Astrocyte of the spinal cord (primary cell): ENCODE measurements around the gene TRAF5.
A peak's percentile ranks its signal among the peaks of the same experiment; 100 is the strongest.

Experiments used
- DNase-seq: peaks from one replicate; pipeline ENCODE4 v3.0.0; 2011; ENCODE audit warnings: low read depth, low spot score
- H3K4me3 ChIP-seq: 2 replicates; pipeline ENCODE4 v1.5.1; 2011; ENCODE audit warnings: low read depth, mild to moderate bottlenecking, low read length, moderate library complexity
- in situ Hi-C: cut with HindIII; loops from 2 replicates; pipeline ENCODE4 v1.10.0; 2017; ENCODE audit warnings: low sequenced_read_pairs
- TF ChIP-seq, protein P1 (sequence below): IDR thresholded peaks from 2 replicates; pipeline ENCODE4 v1.5.1; 2012; ENCODE audit warnings: low read depth, mild to moderate bottlenecking, low read length, inconsistent platforms

TRAF5 gene

GRCh38 chr1:211285196-211285595 is 41.4 kb upstream of the TRAF5 start:
- in situ Hi-C loops, result no loop called here

GRCh38 chr1:211287218-211287617 is 39.4 kb upstream of the TRAF5 start:
- TF ChIP-seq, protein P1, sequence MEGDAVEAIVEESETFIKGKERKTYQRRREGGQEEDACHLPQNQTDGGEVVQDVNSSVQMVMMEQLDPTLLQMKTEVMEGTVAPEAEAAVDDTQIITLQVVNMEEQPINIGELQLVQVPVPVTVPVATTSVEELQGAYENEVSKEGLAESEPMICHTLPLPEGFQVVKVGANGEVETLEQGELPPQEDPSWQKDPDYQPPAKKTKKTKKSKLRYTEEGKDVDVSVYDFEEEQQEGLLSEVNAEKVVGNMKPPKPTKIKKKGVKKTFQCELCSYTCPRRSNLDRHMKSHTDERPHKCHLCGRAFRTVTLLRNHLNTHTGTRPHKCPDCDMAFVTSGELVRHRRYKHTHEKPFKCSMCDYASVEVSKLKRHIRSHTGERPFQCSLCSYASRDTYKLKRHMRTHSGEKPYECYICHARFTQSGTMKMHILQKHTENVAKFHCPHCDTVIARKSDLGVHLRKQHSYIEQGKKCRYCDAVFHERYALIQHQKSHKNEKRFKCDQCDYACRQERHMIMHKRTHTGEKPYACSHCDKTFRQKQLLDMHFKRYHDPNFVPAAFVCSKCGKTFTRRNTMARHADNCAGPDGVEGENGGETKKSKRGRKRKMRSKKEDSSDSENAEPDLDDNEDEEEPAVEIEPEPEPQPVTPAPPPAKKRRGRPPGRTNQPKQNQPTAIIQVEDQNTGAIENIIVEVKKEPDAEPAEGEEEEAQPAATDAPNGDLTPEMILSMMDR, result no peak
- H3K4me3 ChIP-seq, result no peak overlapping the region
- in situ Hi-C loops, result no loop called here
- no peak for DNase-seq

More at GRCh38 chr1:211285196-211285595, 41.4 kb upstream of the TRAF5 start:
- H3K4me3 ChIP-seq, result no peak overlapping the region
- peak; percentile 84 for DNase-seq
- TF ChIP-seq, protein P1, result no peak

DNA sequence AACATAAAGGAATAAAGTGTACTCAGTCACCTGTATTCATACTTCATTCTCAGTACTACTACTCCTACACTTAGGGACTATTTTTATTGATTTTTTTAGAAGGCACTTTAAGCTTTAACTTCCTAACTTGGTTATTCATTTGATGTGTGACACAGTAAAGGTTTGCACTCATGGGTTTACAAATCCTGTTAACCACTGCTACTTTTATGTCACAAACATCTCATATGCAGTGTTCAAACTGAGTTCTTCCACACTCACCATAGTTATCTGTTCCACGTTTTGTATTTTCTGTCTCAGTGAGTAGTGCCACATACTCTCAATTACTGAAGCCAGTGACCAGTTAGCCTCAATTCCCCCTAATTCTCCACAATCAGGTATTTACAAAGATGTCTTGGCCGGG is 34.2 kb upstream of the TRAF5 start:
- TF ChIP-seq, protein P1, result no peak
- H3K4me3 ChIP-seq, result no peak overlapping the region
- in situ Hi-C loops, result no loop called here

GRCh38 chr1:211296396-211296795 is 30.2 kb upstream of the TRAF5 start:
- H3K4me3 ChIP-seq, result no peak overlapping the region
- in situ Hi-C loops, result no loop called here
- no peak for DNase-seq
- TF ChIP-seq, protein P1, result no peak

More for the DNA sequence above, 34.2 kb upstream of the TRAF5 start:
- DNase-seq, result no peak

GRCh38 chr1:211305044-211305443 is 21.6 kb upstream of the TRAF5 start:
- no peak overlapping the region for H3K4me3 ChIP-seq
- TF ChIP-seq, protein P1, result no peak
- in situ Hi-C loops, result no loop called here
- DNase-seq, result peak; percentile 39

GRCh38 chr1:211309617-211310016 is 17.0 kb upstream of the TRAF5 start:
- no peak for DNase-seq
- in situ Hi-C loops, result no loop called here
- no peak overlapping the region for H3K4me3 ChIP-seq
- TF ChIP-seq, protein P1, result no peak

DNA sequence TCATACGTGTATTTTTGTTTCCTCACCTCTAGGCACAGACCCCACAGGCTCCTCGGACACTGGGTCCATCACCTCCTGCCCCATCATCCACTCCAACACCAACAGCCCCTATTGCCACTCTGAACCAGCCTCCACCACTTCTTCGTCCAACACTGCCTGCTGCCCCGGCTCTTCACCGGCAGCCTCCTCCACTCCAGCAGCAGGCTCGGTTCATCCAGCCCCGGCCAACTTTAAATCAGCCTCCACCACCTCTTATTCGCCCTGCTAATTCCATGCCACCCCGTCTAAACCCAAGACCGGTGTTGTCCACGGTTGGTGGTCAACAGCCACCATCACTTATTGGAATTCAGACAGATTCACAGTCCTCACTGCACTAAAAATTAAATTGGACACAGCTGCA is 13.2 kb upstream of the TRAF5 start:
- TF ChIP-seq, protein P1, result no peak
- DNase-seq, result no peak
- no peak overlapping the region for H3K4me3 ChIP-seq
- in situ Hi-C loops, result no loop called here
